SU-DHL-6 (cell line): ENCODE measurements around the gene TMEM231.

Source experiments
- H2AFZ ChIP-seq: fragments of 200-600 bp; sonication (generic); 2 replicates; pipeline ENCODE4 v1.6.1; 2014; ENCODE audit warnings: low read depth, mild to moderate bottlenecking, moderate library complexity, mixed read lengths, antibody characterized with exemption, low read length; ENCODE audit not compliant: severe bottlenecking
- H3F3A ChIP-seq: fragments of 200-600 bp; shearing (Covaris generic); 2 replicates; pipeline ENCODE4 v1.6.0; 2016; ENCODE audit warnings: antibody characterized with exemption, mild to moderate bottlenecking; ENCODE audit not compliant: insufficient read depth
- H3K27ac ChIP-seq: fragments of 200-600 bp; sonication (generic); 2 replicates; pipeline ENCODE4 v1.5.1; 2016; ENCODE audit warnings: low read depth, mild to moderate bottlenecking, low read length, moderate library complexity, mixed read lengths
- H3K27me3 ChIP-seq: fragments of 200-600 bp; sonication (generic), shearing (Covaris generic); 2 replicates; pipeline ENCODE4 v1.6.0; 2014; ENCODE audit warnings: mild to moderate bottlenecking, low read length
- H3K36me3 ChIP-seq: fragments of 200-600 bp; sonication (generic); 2 replicates; pipeline ENCODE4 v1.6.1; 2014; ENCODE audit warnings: mild to moderate bottlenecking, low read length, mixed read lengths
- H3K4me2 ChIP-seq: fragments of 300-600, 200-600 bp; shearing (Covaris generic), sonication (generic); 2 replicates; pipeline ENCODE4 v1.6.0; 2014; ENCODE audit warnings: low read length, low read depth, mild to moderate bottlenecking; ENCODE audit not compliant: poor library complexity, severe bottlenecking
- H3K4me3 ChIP-seq: fragments of 200-600 bp; sonication (generic); 2 replicates; pipeline ENCODE4 v1.5.1; 2014; ENCODE audit warnings: antibody characterized with exemption, low read length, mild to moderate bottlenecking, mixed read lengths; ENCODE audit not compliant: insufficient read depth, poor library complexity, severe bottlenecking
- H3K79me2 ChIP-seq: fragments of 200-600 bp; sonication (generic); 2 replicates; pipeline ENCODE4 v1.6.1; 2014; ENCODE audit warnings: mild to moderate bottlenecking, low read length, moderate library complexity; ENCODE audit not compliant: insufficient read depth
- H3K9ac ChIP-seq: fragments of 200-600 bp; sonication (generic); 2 replicates; pipeline ENCODE4 v1.7.0; 2014; ENCODE audit warnings: mild to moderate bottlenecking, low read length
- H3K9me2 ChIP-seq: fragments of 200-600 bp; sonication (generic); replicated peaks from 2 replicates; pipeline ENCODE4 v1.6.1; 2014; ENCODE audit warnings: low read length; ENCODE audit not compliant: insufficient read depth
- H3K9me3 ChIP-seq: fragments of 200-600 bp; sonication (generic); 2 replicates; pipeline ENCODE4 v1.6.1; 2014; ENCODE audit warnings: low read length, mixed read lengths; ENCODE audit not compliant: insufficient read depth
- H4K20me1 ChIP-seq: fragments of 200-600 bp; sonication (generic); 2 replicates; pipeline ENCODE4 v1.6.1; 2014; ENCODE audit warnings: low read depth, mild to moderate bottlenecking, antibody characterized with exemption, low read length, moderate library complexity, mixed read lengths
- EZH2phosphoT487 ChIP-seq: fragments of 200-600 bp; sonication (generic), shearing (Covaris generic); conservative IDR thresholded peaks from 2 replicates; pipeline ENCODE4 v1.6.1; 2018; ENCODE audit warnings: mild to moderate bottlenecking, antibody characterized with exemption, low read length, moderate library complexity, mixed read lengths
- TF ChIP-seq, protein P1 (sequence below): fragments of 200-600 bp; sonication (generic); IDR thresholded peaks from one replicate; pipeline ENCODE4 v1.5.1; 2017; ENCODE audit warnings: antibody characterized with exemption, mild to moderate bottlenecking, low read length, moderate library complexity; ENCODE audit not compliant: insufficient read depth, poor library complexity, severe bottlenecking

TMEM231 gene

GRCh38 chr16:75565640-75566039, 9.6 kb upstream of the TMEM231 start:
- peak overlapping the region; percentile 91 for H2AFZ ChIP-seq
- H3K9me2 ChIP-seq: no peaks in the 10 kb centered on the region
- H3K4me2 ChIP-seq: peak overlapping the region; percentile 67
- H3K9ac ChIP-seq: peak overlapping the region; percentile 86
- H3K4me3 ChIP-seq: peak overlapping the region; percentile 72
- H3K79me2 ChIP-seq: peaks cover 16% of the 10 kb centered on the region
- H4K20me1 ChIP-seq: no peaks in the 10 kb centered on the region
- H3K27ac ChIP-seq: peak overlapping the region; percentile 65
- H3K36me3 ChIP-seq: peaks cover 6% of the 10 kb centered on the region; the same call in 1 of the 2 replicates
- H3K9me3 ChIP-seq: no peaks in the 10 kb centered on the region
- H3F3A ChIP-seq: peaks cover 10% of the 10 kb centered on the region
- no peaks in the 10 kb centered on the region for H3K27me3 ChIP-seq
- TF ChIP-seq, protein P1, sequence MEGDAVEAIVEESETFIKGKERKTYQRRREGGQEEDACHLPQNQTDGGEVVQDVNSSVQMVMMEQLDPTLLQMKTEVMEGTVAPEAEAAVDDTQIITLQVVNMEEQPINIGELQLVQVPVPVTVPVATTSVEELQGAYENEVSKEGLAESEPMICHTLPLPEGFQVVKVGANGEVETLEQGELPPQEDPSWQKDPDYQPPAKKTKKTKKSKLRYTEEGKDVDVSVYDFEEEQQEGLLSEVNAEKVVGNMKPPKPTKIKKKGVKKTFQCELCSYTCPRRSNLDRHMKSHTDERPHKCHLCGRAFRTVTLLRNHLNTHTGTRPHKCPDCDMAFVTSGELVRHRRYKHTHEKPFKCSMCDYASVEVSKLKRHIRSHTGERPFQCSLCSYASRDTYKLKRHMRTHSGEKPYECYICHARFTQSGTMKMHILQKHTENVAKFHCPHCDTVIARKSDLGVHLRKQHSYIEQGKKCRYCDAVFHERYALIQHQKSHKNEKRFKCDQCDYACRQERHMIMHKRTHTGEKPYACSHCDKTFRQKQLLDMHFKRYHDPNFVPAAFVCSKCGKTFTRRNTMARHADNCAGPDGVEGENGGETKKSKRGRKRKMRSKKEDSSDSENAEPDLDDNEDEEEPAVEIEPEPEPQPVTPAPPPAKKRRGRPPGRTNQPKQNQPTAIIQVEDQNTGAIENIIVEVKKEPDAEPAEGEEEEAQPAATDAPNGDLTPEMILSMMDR: no peak
- TF ChIP-seq EZH2phosphoT487: no peak

DNA sequence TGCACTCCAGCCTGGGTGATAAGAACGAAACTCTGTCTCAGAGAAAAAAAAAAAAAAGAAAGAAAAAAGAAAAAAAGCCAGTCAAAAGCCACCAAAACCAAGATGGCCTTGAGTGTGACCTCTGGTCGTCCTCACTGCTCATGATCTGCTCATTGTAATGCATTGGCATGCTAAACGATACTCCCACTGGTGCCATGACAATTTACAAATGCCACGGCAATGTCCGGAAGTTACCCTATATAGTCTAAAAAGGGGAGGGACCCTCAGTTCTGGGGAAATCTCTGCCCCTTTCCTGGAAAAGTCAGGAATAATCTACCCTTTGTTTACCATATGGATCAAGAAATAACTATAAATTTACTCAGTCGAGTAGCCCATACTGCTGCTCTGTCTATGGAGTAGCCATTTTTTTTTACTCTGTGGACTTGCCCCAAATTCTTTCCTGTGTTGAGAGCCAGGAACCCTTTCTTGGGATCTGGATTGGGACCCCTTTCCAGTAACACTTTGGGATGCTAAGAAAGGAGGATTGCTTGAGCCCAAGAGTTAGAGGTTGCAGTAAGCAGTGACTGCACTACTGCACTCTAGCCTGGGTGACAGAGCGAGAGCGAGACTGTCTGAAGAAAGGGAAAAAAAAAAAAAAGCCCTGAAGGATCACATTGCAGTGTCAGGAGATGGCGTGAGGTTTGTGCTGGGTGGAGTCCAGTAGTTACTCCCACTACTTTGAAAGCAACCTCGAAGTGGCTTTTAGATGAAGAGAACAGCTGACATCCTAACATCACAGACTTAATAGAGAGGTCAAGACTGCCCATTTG, 3.7 kb upstream of the TMEM231 start:
- no peak overlapping the region for H2AFZ ChIP-seq
- H3K4me3 ChIP-seq: no peak overlapping the region
- no peaks in the 10 kb centered on the region for H4K20me1 ChIP-seq
- H3K36me3 ChIP-seq: no peaks in the 10 kb centered on the region
- H3K27me3 ChIP-seq: 0 out of 2 replicates have a peak, but pooled peaks cover 1% of the 10 kb centered on the region
- peaks cover 2% of the 10 kb centered on the region; the same call in 1 of the 2 replicates for H3F3A ChIP-seq
- H3K27ac ChIP-seq: no peak overlapping the region
- no peak overlapping the region for H3K4me2 ChIP-seq
- H3K9ac ChIP-seq: no peak overlapping the region
- H3K9me3 ChIP-seq: no peaks in the 10 kb centered on the region
- TF ChIP-seq EZH2phosphoT487: no peak
- TF ChIP-seq, protein P1: no peak
- H3K9me2 ChIP-seq: no peaks in the 10 kb centered on the region
- H3K79me2 ChIP-seq: no peaks in the 10 kb centered on the region

GRCh38 chr16:75558846-75559401, 2.9 kb upstream of the TMEM231 start:
- no peaks in the 10 kb centered on the region for H4K20me1 ChIP-seq
- H3K9me2 ChIP-seq: no peaks in the 10 kb centered on the region
- H3K36me3 ChIP-seq: no peaks in the 10 kb centered on the region
- no peak overlapping the region for H3K27ac ChIP-seq
- H3K4me3 ChIP-seq: no peak overlapping the region
- no peak overlapping the region for H3K4me2 ChIP-seq
- H3F3A ChIP-seq: peaks cover 6% of the 10 kb centered on the region; the same call in 1 of the 2 replicates
- no peaks in the 10 kb centered on the region for H3K79me2 ChIP-seq
- TF ChIP-seq EZH2phosphoT487: no peak
- TF ChIP-seq, protein P1: no peak
- no peak overlapping the region for H2AFZ ChIP-seq
- H3K9me3 ChIP-seq: no peaks in the 10 kb centered on the region
- H3K27me3 ChIP-seq: 0 out of 2 replicates have a peak, but pooled peaks cover 4% of the 10 kb centered on the region
- H3K9ac ChIP-seq: no peak overlapping the region
